AG04450 (cell line): ENCODE results near the gene PARP11. TPM values are rescaled to one million over a fixed set of nuclear protein-coding genes. Genes with fewer than 3 reads are reported as not detected.

Experiments
- CTCF ChIA-PET: fragments of 300-600, 350-600 bp; formaldehyde crosslinking; extraction: SDS; loops from one replicate; lab custom pipeline; 2022; ENCODE audit warnings: antibody characterized with exemption, inconsistent platforms; lab: Charles Lee
- POLR2A ChIA-PET: fragments of 350-600 bp; formaldehyde crosslinking; extraction: SDS; loops from one replicate; lab custom pipeline; 2021; ENCODE audit warnings: antibody characterized with exemption, inconsistent platforms; lab: Yijun Ruan, JAX
- DNase-seq: peaks from one replicate; pipeline ENCODE4 v3.0.0-alpha.2; 2011; ENCODE audit warnings: low read depth, low spot score
- H3K27ac ChIP-seq: one replicate; pipeline ENCODE4 v1.5.1; 2012; ENCODE audit warnings: low read depth, low read length, control low read depth
- H3K27me3 ChIP-seq: one replicate; pipeline ENCODE4 v1.6.0; 2012; ENCODE audit warnings: low read length; ENCODE audit not compliant: control insufficient read depth, insufficient read depth
- H3K4me3 ChIP-seq: 2 replicates; pipeline ENCODE4 v1.5.1; 2011; ENCODE audit warnings: mild to moderate bottlenecking, low read depth, low read length, control low read depth
- H3K9me3 ChIP-seq: 2 replicates; pipeline ENCODE4 v1.5.1; 2012; ENCODE audit warnings: low read length; ENCODE audit not compliant: control insufficient read depth, insufficient read depth
- polyA plus RNA-seq: library from polyadenylated mRNA; depleted of rRNA; stranded (reverse); fragments of >200 nt; gene quantifications from 2 replicates; pipeline ENCODE4 v1.2.3, GENCODE V29; 2011
- TF ChIP-seq, protein P1 (sequence below): IDR thresholded peaks from 2 replicates; pipeline ENCODE4 v1.5.1; 2011; ENCODE audit warnings: low read depth, low read length, control low read depth, inconsistent platforms

The PARP11 gene
- polyA plus RNA-seq, 1 experiment = 6.9 TPM

DNA sequence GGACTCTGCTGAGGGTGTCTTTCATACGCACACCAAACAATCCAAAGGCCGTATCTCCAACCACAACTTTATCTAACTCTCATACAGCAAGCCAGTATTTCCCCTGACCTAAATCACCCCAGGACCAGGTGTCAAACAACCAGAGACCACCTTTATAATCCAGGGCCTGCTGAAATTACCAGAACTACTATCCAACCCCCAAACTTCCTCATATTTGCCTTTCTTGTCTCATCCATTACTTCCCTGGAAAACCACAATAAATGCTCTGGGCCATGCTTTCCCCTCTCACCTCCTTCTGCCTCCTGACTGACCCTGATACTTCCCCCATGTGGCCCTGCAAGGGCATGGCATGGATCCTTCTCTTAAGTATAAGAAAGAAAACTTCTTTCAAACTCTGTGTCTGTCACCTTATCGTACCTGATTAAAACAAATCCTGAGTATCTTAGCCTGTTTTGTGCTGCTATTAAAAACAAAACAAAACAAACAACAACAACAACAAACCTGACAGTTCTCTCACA is 75.6 kb downstream of the PARP11 start:
- no peaks in the 10 kb centered on the region for H3K27me3 ChIP-seq
- no peak for DNase-seq
- no peak overlapping the region for H3K27ac ChIP-seq
- CTCF ChIA-PET = interaction anchor here (1.0 to 1.4 kb wide), 2 partner anchors 20 to 497 kb away, joined by 3 to 9 read pairs; no protein-coding TSS in a partner anchor
- POLR2A ChIA-PET = no interaction called here
- TF ChIP-seq, protein P1, sequence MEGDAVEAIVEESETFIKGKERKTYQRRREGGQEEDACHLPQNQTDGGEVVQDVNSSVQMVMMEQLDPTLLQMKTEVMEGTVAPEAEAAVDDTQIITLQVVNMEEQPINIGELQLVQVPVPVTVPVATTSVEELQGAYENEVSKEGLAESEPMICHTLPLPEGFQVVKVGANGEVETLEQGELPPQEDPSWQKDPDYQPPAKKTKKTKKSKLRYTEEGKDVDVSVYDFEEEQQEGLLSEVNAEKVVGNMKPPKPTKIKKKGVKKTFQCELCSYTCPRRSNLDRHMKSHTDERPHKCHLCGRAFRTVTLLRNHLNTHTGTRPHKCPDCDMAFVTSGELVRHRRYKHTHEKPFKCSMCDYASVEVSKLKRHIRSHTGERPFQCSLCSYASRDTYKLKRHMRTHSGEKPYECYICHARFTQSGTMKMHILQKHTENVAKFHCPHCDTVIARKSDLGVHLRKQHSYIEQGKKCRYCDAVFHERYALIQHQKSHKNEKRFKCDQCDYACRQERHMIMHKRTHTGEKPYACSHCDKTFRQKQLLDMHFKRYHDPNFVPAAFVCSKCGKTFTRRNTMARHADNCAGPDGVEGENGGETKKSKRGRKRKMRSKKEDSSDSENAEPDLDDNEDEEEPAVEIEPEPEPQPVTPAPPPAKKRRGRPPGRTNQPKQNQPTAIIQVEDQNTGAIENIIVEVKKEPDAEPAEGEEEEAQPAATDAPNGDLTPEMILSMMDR = no peak
- no peak overlapping the region for H3K4me3 ChIP-seq
- no peaks in the 10 kb centered on the region for H3K9me3 ChIP-seq

DNA sequence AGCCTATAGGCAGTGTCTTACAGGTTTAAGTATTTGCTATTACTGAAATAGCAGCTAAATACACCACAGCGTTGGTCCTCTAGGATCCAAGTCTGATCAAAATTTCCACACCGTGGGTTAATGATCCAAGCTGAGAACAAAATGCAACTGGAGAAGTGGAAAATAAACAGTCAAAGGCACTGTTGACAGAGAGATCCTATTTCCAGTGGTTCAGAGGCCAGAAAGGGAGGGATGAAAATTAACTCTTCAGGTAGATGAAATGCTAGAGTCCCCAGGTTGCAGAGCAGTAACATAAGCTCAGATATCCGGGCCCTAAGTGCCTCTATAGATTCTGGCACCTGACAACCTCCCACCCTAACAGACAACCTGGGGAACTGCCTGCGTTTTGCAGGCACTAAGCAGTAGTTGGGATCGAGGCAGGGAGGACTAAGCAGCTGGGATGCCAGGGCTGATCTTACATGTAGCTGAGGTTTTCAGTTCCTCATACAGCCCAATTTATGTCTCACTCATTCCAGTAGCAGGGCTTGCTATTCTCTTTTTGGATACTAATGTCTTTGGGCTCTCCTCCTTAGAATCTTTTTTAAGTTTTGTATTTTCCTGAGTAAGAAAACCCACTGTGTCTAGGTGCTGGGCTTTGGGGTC is 77.6 kb downstream of the PARP11 start:
- TF ChIP-seq, protein P1 = no peak
- ChIA-PET CTCF (interaction anchor here (0.7 to 2.0 kb wide), 4 partner anchors 8 to 495 kb away, joined by 3 to 10 read pairs (median 4); no protein-coding TSS in a partner anchor), POLR2A (no interaction called here)
- H3K9me3 ChIP-seq = no peaks in the 10 kb centered on the region
- DNase-seq = no peak
- H3K27me3 ChIP-seq = no peaks in the 10 kb centered on the region
- H3K4me3 ChIP-seq = no peak overlapping the region
- no peak overlapping the region for H3K27ac ChIP-seq

GRCh38 chr12:3795066-3795465 is 78.1 kb downstream of the PARP11 start:
- Histone ChIP-seq H3K9me3 (no peaks in the 10 kb centered on the region), H3K4me3 (no peak overlapping the region), H3K27me3 (no peaks in the 10 kb centered on the region), H3K27ac (no peak overlapping the region)
- ChIA-PET POLR2A (no interaction called here), CTCF (interaction anchor here (0.7 to 2.0 kb wide), 4 partner anchors 9 to 495 kb away, joined by 3 to 10 read pairs (median 4); no protein-coding TSS in a partner anchor)
- TF ChIP-seq, protein P1 = no peak
- DNase-seq = no peak

GRCh38 chr12:3792623-3793288 is 80.4 kb downstream of the PARP11 start:
- ChIA-PET POLR2A (no interaction called here), CTCF (no interaction called here)
- no peak overlapping the region for H3K27ac ChIP-seq
- H3K9me3 ChIP-seq = no peaks in the 10 kb centered on the region
- H3K4me3 ChIP-seq = no peak overlapping the region
- H3K27me3 ChIP-seq = peaks cover 3% of the 10 kb centered on the region
- DNase-seq = no peak
- TF ChIP-seq, protein P1 = no peak
